ENCODE measurements around the gene MAD1L1. TPM values are rescaled to one million over a fixed set of nuclear protein-coding genes. Genes with fewer than 3 reads are reported as not detected.

Gene MAD1L1
- total and polyA plus RNA-seq, 2 donors (not counting 3 experiments of a cell fraction or from before 2014, with no cell fraction given), result 34.1 to 42.3 TPM

DNA sequence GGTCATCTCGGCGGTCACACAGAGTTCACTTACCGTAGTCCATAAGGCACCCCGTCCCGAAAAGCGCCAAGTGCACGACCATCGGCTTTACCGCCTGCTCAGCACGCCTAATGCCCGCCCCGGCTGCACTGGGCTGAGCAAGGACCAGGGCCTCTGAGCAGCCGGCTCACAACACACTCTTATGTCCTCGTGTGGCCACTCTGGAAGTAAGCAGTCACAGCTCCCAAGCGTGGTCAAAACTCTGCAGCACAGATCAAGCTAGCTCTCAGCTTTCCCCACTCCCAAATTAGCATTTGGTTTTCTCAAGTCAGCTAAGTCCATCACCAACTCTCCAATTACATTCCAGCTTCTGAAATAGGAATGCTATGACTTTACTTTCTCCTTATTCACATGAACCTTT, 57.7 kb downstream of the MAD1L1 start:
- Histone ChIP-seq H3K79me2 (ENCODE audit: control insufficient read depth, insufficient read depth, low read length) (no peaks in the 10 kb centered on the region), H3K4me2 (ENCODE audit: insufficient read depth, low read length) (no peak overlapping the region), H3K27me3 (ENCODE audit: control insufficient read depth in 2 of 2, insufficient read depth in 2 of 2, low read length in 2 of 2) (no peaks in the 10 kb centered on the region), H2AFZ (ENCODE audit: low read depth, low read length) (no peak overlapping the region), H3K9me1 (replicated peaks; ENCODE audit: control insufficient read depth, extremely low read depth, insufficient read depth, low read length) (no peaks in the 10 kb centered on the region), H3K4me3 (replicated peaks in 1 of 3; ENCODE audit: insufficient read depth in 1 of 3, low read depth in 1 of 3, low read length in 3 of 3) (no peak overlapping the region), H4K20me1 (replicated peaks; ENCODE audit: control insufficient read depth, extremely low read depth, insufficient read depth, low read length) (no peaks in the 10 kb centered on the region), H3K36me3 (ENCODE audit: control insufficient read depth in 2 of 2, extremely low read depth in 1 of 2, insufficient read depth in 2 of 2, low read length in 2 of 2) (peaks cover 0 to 3% of the 10 kb centered on the region in 2 experiments), H3K4me1 (ENCODE audit: control insufficient read depth, extremely low read depth, insufficient read depth, low read length) (no peaks in the 10 kb centered on the region), H3K27ac (ENCODE audit: insufficient read depth, low read depth, low read length) (no peak overlapping the region), H3K9ac (replicated peaks; ENCODE audit: extremely low read depth, insufficient read depth, low read length) (no peak overlapping the region), H3K9me3 (replicated peaks; ENCODE audit: control insufficient read depth, insufficient read depth, low read length) (no peaks in the 10 kb centered on the region)
- intact Hi-C loops (cut with micrococcal nuclease), result no loop called here
- CTCF ChIA-PET, result interaction anchor here (0.9 kb wide), 1 partner anchor 9 kb away, joined by 5 read pairs; no protein-coding TSS in a partner anchor
- FAIRE-seq (no peak), DNase-seq (ENCODE audit: low read depth, low spot score) (no peak)
- no peak for TF ChIP-seq GATA2 (IDR thresholded peaks at IDR 0.05; ENCODE audit: insufficient read depth, insufficient read length, low read depth, low read length)
- TF ChIP-seq FOS (IDR thresholded peaks at IDR 0.05; ENCODE audit: borderline replicate concordance, insufficient read depth, low read length), result no peak
- TF ChIP-seq MYC (IDR thresholded peaks at IDR 0.05; ENCODE audit: low read depth, low read length), result no peak
- BruUV-seq (replicated peaks), result no TSS peak
- POLR2A ChIA-PET, result interaction anchor here (0.7 kb wide), 1 partner anchor 399 kb away, joined by 10 read pairs; no protein-coding TSS in a partner anchor
- dilution Hi-C loops (cut with MboI; ENCODE audit: extremely low pct_ligation_motif_present, low sequenced_read_pairs), result no loop called here

DNA sequence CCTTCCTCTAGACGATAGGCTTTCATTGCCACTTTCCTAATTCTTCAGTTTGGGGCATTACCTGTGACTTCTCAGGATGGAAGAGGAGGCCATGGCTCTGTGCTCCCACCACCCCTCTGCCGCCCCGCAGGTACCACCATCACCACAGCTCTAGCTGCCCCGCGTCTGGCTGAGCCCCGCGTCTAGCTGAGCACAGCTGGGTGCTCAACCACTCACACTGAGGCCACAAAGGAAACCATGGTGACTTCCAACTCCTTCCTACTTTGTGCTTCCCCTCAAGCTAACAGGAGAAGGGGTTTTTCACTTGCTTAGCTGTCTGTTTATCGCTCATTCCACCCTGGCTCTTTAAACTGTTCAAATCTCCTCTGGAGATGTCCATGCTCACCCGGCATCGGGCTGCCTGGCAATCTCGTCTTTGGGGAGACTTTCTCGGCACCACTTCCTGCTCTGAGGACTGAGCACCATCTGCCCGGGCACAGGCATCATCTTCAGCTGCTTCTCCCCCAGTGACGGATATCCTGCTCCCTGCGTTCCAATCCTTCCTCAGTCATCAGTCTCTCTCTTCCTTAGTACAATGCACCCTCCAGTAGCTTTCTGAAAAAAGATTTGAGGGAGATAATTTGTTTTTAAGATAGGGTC, 59.4 kb downstream of the MAD1L1 start:
- CTCF ChIA-PET, result no interaction called here
- dilution Hi-C loops (cut with MboI; ENCODE audit: extremely low pct_ligation_motif_present, low sequenced_read_pairs), result no loop called here
- H3K4me3 ChIP-seq (replicated peaks in 1 of 3; ENCODE audit: insufficient read depth in 1 of 3, low read depth in 1 of 3, low read length in 3 of 3), result no peak overlapping the region

More for the DNA sequence above, 59.4 kb downstream of the MAD1L1 start:
- Histone ChIP-seq H3K27me3 (ENCODE audit: control insufficient read depth in 2 of 2, insufficient read depth in 2 of 2, low read length in 2 of 2) (no peaks in the 10 kb centered on the region), H3K27ac (ENCODE audit: insufficient read depth, low read depth, low read length) (no peak overlapping the region), H2AFZ (ENCODE audit: low read depth, low read length) (no peak overlapping the region), H3K79me2 (ENCODE audit: control insufficient read depth, insufficient read depth, low read length) (no peaks in the 10 kb centered on the region), H4K20me1 (replicated peaks; ENCODE audit: control insufficient read depth, extremely low read depth, insufficient read depth, low read length) (no peaks in the 10 kb centered on the region), H3K9me3 (replicated peaks; ENCODE audit: control insufficient read depth, insufficient read depth, low read length) (no peaks in the 10 kb centered on the region), H3K9ac (replicated peaks; ENCODE audit: extremely low read depth, insufficient read depth, low read length) (no peak overlapping the region), H3K9me1 (replicated peaks; ENCODE audit: control insufficient read depth, extremely low read depth, insufficient read depth, low read length) (no peaks in the 10 kb centered on the region), H3K36me3 (ENCODE audit: control insufficient read depth in 2 of 2, extremely low read depth in 1 of 2, insufficient read depth in 2 of 2, low read length in 2 of 2) (peaks cover 0 to 3% of the 10 kb centered on the region in 2 experiments), H3K4me1 (ENCODE audit: control insufficient read depth, extremely low read depth, insufficient read depth, low read length) (no peaks in the 10 kb centered on the region), H3K4me2 (ENCODE audit: insufficient read depth, low read length) (no peak overlapping the region)
- TF ChIP-seq EZH2 (IDR thresholded peaks at IDR 0.05; ENCODE audit: borderline replicate concordance, low read depth, low read length, severe bottlenecking), result no peak
- no peak for TF ChIP-seq FOS (IDR thresholded peaks at IDR 0.05; ENCODE audit: borderline replicate concordance, insufficient read depth, low read length)
- no peak for TF ChIP-seq POLR2A (IDR thresholded peaks at IDR 0.05; ENCODE audit: low read depth, low read length)
- no peak for TF ChIP-seq POLR2AphosphoS5 (IDR thresholded peaks at IDR 0.05; ENCODE audit: insufficient read depth, low read depth, low read length)
- no peak for TF ChIP-seq GATA2 (IDR thresholded peaks at IDR 0.05; ENCODE audit: insufficient read depth, insufficient read length, low read depth, low read length)
- TF ChIP-seq, protein P1, sequence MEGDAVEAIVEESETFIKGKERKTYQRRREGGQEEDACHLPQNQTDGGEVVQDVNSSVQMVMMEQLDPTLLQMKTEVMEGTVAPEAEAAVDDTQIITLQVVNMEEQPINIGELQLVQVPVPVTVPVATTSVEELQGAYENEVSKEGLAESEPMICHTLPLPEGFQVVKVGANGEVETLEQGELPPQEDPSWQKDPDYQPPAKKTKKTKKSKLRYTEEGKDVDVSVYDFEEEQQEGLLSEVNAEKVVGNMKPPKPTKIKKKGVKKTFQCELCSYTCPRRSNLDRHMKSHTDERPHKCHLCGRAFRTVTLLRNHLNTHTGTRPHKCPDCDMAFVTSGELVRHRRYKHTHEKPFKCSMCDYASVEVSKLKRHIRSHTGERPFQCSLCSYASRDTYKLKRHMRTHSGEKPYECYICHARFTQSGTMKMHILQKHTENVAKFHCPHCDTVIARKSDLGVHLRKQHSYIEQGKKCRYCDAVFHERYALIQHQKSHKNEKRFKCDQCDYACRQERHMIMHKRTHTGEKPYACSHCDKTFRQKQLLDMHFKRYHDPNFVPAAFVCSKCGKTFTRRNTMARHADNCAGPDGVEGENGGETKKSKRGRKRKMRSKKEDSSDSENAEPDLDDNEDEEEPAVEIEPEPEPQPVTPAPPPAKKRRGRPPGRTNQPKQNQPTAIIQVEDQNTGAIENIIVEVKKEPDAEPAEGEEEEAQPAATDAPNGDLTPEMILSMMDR (IDR thresholded peaks at IDR 0.05; ENCODE audit: extremely low read depth in 1 of 2, insufficient read depth in 1 of 2, low read depth in 1 of 2, low read length in 2 of 2), result no peak
- no peak for TF ChIP-seq MYC (IDR thresholded peaks at IDR 0.05; ENCODE audit: low read depth, low read length)
- TF ChIP-seq, protein P2, sequence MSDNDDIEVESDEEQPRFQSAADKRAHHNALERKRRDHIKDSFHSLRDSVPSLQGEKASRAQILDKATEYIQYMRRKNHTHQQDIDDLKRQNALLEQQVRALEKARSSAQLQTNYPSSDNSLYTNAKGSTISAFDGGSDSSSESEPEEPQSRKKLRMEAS (IDR thresholded peaks at IDR 0.05; ENCODE audit: insufficient read depth, insufficient read length), result no peak
- no peak for TF ChIP-seq JUN (IDR thresholded peaks at IDR 0.05; ENCODE audit: borderline replicate concordance, insufficient read depth, insufficient read length, low read depth)
- FAIRE-seq (no peak), DNase-seq (ENCODE audit: low read depth, low spot score) (no peak)
- POLR2A ChIA-PET, result no interaction called here
- intact Hi-C loops (cut with micrococcal nuclease), result no loop called here
- BruUV-seq (replicated peaks), result no TSS peak
